ENCODE results near the gene FXYD1. TPM values are rescaled to one million over a fixed set of nuclear protein-coding genes. Genes with fewer than 3 reads are reported as not detected.
A peak's percentile ranks its signal among the peaks of the same experiment; 100 is the strongest.

FXYD1 gene
- total and polyA plus RNA-seq, 2 of the 8 experiments (the other 6 are each of a cell fraction or from before 2014, with no cell fraction given): 1.6 to 8.1 TPM

DNA sequence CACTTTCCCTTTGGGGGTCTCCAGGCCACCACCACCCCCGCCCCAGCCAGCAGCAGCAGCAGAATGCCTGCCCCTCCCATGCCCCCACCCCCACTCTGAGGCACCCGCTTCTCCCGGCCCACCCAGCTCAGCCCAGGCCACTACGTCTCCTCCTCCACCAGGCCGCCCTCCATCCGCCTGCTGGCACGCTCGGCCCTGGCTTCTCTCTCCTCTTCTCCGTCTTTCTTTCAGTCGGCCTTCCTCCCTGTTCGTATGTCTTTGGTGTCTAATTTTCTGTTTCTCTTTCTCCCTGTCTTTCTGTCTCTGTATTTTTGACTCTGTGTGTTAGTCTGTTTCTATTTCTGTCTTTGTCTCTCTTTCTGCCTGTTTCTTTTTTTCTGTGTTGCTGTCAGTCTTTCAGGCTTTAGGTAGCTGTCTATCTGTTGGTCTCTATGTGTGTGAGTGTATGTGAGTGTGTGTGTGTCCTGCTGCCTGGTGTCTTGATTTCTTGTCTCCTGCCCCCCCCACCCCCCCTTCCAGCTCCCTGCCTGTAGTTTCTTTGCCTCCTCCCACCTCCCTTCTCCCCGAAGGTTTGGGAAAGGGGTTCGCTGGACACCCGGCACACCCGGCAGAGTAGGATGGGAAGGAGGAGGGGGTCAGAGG, 3.9 kb upstream of the FXYD1 start, which contains the start of gene LGI4:
TSS of gene LGI4 (minus strand) at position 459 of the 642 bp plus-strand sequence. CDS start at position 80, 379 bp downstream.
- WGBS, 2 experiments (ENCODE audit: extremely low coverage in 1 of 2, insufficient coverage in 1 of 2, insufficient read length in 1 of 2, insufficient replicate concordance in 2 of 2, low coverage in 1 of 2, low lambda C conversion rate in 2 of 2, missing lambda C conversion rate in 1 of 2): 74% methylated on average over 14 of the region's 15 CpGs; no CpG with 5 or more reads in 1 of the 2 experiments
- ChIA-PET CTCF (ENCODE audit: partially characterized antibody) (interaction anchor here (0.7 to 10.2 kb wide), 33 partner anchors 8 to 155 kb away, joined by 3 to 154 read pairs (median 5); partner anchors contain the start of genes FXYD3 and HPN), POLR2A (ENCODE audit: partially characterized antibody) (interaction anchor here (0.7 to 2.8 kb wide), 14 partner anchors 7 to 165 kb away, joined by 3 to 9 read pairs (median 4); partner anchors contain the start of gene FXYD5)
- Histone ChIP-seq H2BK5ac (ENCODE audit: low read depth, low read length) (peak within 1 kb of the TSS; percentile 44), H2BK12ac (ENCODE audit: low read depth, low read length) (0 out of 2 replicates have a peak within 1 kb of the TSS, but pooled peaks have one; percentile 3), H3K4ac (replicated peaks; ENCODE audit: insufficient read length, low read depth, low read length) (no peak within 1 kb of the TSS), H3K9me3 (ENCODE audit: insufficient read depth in 2 of 2, low read depth in 1 of 2, low read length in 1 of 2) (no peaks in the 10 kb centered on the region), H2BK20ac (ENCODE audit: low read length) (no peak within 1 kb of the TSS), H3K14ac (ENCODE audit: insufficient read length) (no peak within 1 kb of the TSS), H3K23me2 (ENCODE audit: low read depth, low read length) (peaks cover 4% of the 10 kb centered on the region), H3K23ac (ENCODE audit: insufficient read length) (no peak within 1 kb of the TSS), H4K8ac (ENCODE audit: extremely low read depth, insufficient read depth, low read length) (peak within 1 kb of the TSS; percentile 37; the same call in 1 of the 2 replicates), H4K91ac (replicated peaks; ENCODE audit: insufficient read length, low read length) (no peak within 1 kb of the TSS), H3K27me3 (replicated peaks in 1 of 4; ENCODE audit: control insufficient read depth in 3 of 4, extremely low read depth in 1 of 4, insufficient read depth in 3 of 4, low read length in 3 of 4) (peaks cover 0 to 3% (median 0%) of the 10 kb centered on the region in 4 experiments; a peak in 1 of 7 replicates), H3K9ac (replicated peaks in 1 of 4; ENCODE audit: extremely low read depth in 1 of 4, low read depth in 3 of 4, low read length in 3 of 4) (no peak within 1 kb of the TSS), H2AFZ (ENCODE audit: low read length) (no peak within 1 kb of the TSS), H2BK120ac (replicated peaks; ENCODE audit: low read depth, low read length) (no peak within 1 kb of the TSS), H3K79me2 (ENCODE audit: control insufficient read depth in 1 of 2, insufficient read depth in 2 of 2, low read length in 2 of 2) (no peaks in the 10 kb centered on the region), H3K27ac (ENCODE audit: low read depth, low read length) (no peak within 1 kb of the TSS), H3K18ac (ENCODE audit: extremely low read depth, low read length) (peak within 1 kb of the TSS; percentile 51; the same call in 1 of the 2 replicates), H2AK5ac (ENCODE audit: low read depth, low read length) (no peak within 1 kb of the TSS), H3K36me3 (ENCODE audit: control insufficient read depth in 2 of 4, insufficient read depth in 4 of 4, low read length in 3 of 4) (no peaks in the 10 kb centered on the region), H3K79me1 (ENCODE audit: low read depth, low read length) (no peaks in the 10 kb centered on the region), H3K4me3 (ENCODE audit: extremely low read depth in 1 of 4, insufficient read depth in 2 of 4, low read depth in 3 of 4, low read length in 4 of 4) (peak within 1 kb of the TSS in 1 of 4 experiments; percentile 44; a peak in 2 of 8 replicates), H3K56ac (replicated peaks; ENCODE audit: insufficient read length, low read depth, low read length) (no peak within 1 kb of the TSS), H3K4me2 (ENCODE audit: insufficient read depth in 1 of 2, low read depth in 2 of 2, low read length in 2 of 2) (peak within 1 kb of the TSS in 1 of 2 experiments; percentile 34; a peak in 3 of 4 replicates), H3K4me1 (replicated peaks in 1 of 4; ENCODE audit: control insufficient read depth in 3 of 4, insufficient read depth in 4 of 4, low read length in 3 of 4) (peaks cover 3 to 17% (median 12%) of the 10 kb centered on the region in 4 experiments; a peak in 6 of 7 replicates), H4K5ac (ENCODE audit: insufficient read length, low read depth, low read length) (peak within 1 kb of the TSS; percentile 17), H4K20me1 (replicated peaks in 1 of 2; ENCODE audit: control insufficient read depth in 1 of 2, insufficient read depth in 2 of 2, low read length in 2 of 2) (no peaks in the 10 kb centered on the region), H2BK15ac (ENCODE audit: low read length) (0 out of 2 replicates have a peak within 1 kb of the TSS, but pooled peaks have one; percentile 25)
- FAIRE-seq: no peak
- TF ChIP-seq HDAC2 (IDR thresholded peaks at IDR 0.05; ENCODE audit: borderline replicate concordance in 1 of 2, low read depth in 2 of 2, low read length in 2 of 2): no peak
- DNase-seq (ENCODE audit: low read depth in 1 of 2, low spot score in 2 of 2): no peak

Measured in H1 (cell line).